Left forelimb (tissue), 1 donor: ENCODE measurements around the gene OR2S2.

ENCODE experiments used
- DNase-seq: peaks from one replicate; pipeline ENCODE4 v3.0.0-alpha.2; 2018; ENCODE audit warnings: low spot score

Gene OR2S2

GRCh38 chr9:35909274-35909673 is 48.7 kb downstream of the OR2S2 start, which contains the start of gene SPAAR:
SPAAR (plus strand) TSS chr9:35909490; CDS start chr9:35910464, 974 bp downstream.
- DNase-seq, result no peak

- no peak for DNase-seq
These were observed 49.3 kb downstream of the OR2S2 start for GRCh38 chr9:35908504-35909125.

- DNase-seq, result peak; percentile 81
These were observed 50.0 kb downstream of the OR2S2 start for GRCh38 chr9:35907711-35908503.
